HG02798 (cell line): ENCODE measurements around the gene SLC38A3.
"Not testable (repeated sequence)": the region's sequence is repeated elsewhere in the genome, so short reads cannot be mapped to it uniquely, and the experiment has no call there.

Source experiments
- ATAC-seq: cut with Tn5 transposase; IDR thresholded peaks from one replicate; pipeline ENCODE4 v1.9.1; 2021; ENCODE audit warnings: mild to moderate bottlenecking; ENCODE audit not compliant: unreplicated experiment, poor library complexity

The SLC38A3 gene

DNA sequence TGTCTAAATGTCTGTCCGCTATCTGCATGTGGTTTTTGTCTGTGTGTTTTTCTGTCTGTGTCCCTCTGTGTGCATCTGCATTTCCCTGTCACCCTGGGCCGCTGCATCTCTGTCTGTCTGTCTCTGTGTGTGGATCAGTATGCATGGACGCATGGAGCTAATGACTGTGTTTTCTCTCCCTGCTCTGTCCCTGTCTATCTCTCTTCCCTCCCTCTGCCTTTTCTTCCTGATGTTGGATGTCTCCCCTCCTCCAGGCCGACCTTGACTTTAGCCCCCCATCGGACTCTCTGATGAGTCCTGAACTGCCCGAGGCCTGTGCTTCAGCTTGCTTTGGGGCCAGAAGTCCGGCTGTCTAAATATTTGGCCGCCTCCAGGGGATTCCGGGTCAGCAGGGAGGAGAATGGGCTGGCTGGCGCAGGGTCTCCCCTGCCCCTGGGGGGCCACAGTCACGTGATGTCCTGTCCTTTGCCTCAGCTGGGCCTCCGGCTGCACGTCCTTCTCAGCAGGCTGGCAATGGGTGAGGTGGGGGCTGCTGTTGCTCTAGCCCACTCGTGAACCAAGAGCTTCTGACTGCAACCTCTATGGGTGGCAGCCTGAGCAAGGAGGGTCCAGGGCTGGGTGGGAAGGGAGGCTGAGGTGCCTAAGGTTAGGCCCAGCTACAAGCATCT, 3.7 kb downstream of the SLC38A3 start:
- ATAC-seq, result no peak

DNA sequence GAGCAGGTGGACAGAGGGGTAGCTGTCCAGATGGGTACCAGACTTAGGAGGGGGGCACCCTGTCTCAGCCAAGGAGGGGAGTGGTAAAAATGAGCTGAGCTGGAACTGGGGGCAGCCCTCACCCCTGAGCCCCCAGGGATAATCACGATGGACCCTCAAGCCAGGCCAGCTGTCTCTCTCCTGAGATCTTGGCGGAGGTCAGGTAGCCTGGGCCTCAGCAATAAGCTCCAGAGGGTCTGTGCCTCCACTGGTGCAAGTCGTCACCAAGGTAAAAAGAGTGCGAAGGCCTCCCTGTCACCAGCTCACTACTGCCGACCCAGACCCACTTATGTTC, 5.1 kb downstream of the SLC38A3 start:
- ATAC-seq, result no peak

DNA sequence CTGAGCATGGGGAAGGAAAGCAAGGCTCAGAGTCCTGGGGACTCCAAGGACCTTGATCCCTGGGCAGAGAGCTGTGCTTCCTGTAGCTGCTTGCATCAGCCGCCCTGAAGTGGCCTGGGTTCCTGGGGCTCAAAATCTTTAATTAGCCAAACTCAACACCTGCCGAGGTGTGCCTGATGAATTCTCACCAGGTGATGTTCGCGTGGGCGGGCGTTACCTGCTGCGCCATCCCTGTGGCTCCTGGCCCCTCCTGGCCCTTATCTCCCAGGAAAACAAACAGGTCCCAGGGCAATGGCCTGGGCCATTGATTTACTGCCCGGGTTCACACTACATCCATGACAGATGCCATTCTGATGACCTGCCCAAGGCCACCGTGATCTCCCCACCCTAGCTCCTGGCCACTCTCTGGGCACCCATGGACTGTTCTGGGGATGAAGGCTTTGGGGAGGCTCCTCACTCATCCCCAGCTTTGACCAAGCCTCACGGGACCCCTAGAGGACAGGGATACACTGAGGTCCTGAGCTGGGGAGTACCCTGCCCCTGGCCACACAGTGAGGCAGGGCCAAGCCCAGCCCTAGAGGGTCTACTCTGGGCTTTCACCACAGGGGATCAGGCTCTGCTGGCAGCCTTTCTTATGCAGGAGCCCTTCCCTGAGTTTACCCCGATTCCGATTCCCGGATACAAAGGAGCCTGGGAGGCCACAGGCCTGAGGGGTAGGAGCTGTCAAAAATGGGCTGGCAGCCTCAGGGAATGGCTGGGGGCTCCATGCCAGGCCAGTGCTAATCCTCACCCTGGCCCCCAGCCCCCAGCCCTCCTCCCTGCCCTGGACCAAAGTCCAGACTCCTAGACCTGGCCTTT, 5.7 kb downstream of the SLC38A3 start:
- ATAC-seq, result no peak

DNA sequence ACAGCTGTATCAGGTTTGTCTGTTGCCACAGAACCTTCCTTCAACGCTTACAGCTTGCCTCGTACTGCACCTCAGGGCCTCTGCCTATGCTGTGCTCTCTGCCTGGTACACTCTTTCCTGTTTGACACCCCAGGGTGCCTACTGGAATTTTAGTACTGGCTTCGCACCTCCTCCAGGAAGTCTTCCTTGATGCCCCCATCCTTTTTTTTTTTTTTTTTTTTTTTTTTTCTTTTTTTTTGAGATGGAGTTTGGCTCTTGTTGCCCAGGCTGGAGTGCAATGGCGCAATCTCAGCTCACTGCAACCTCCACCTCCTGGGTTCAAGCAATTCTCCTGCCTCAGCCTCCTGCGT, 6.3 kb downstream of the SLC38A3 start:
- not testable (repeated sequence) for ATAC-seq

DNA sequence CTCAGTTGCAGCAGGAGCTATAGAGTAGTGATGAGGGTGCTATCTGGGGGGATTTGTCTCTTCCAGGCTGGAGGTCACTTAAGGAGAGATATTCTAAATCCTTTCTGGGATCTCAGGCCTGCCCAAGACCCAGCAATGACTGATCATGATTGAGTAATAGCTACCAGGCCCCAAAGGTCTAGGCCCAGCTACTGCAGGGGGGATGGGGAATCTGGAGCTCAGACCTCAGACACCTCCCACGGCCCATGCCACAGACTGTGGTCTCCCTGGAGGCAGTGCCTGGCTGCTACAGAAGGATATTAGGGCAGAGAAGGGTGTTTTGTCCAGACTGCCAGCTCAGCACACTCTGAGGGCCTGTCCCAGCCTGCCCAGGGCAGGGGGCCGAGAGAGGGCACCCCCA, 6.9 kb downstream of the SLC38A3 start:
- no peak for ATAC-seq

DNA sequence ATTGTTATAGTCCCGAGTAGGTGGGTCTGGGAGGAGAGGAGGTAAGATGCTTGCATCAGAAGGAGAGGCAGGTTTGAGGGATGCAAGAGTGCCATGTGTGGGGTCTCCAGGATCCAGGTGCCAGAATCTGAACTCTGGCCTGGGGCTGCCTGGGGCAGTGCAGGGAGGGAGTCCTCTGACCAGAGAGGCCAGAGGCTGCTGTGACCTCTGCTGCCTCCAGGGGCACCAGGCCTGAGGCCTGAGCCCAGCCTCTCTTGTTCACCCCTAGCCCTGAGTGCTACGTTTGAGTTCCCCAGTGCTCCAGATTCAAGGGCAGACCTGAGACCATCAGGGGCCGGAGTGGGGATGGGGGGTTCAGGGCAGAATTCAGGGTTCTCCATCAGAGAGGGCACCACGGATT, 7.4 kb downstream of the SLC38A3 start:
- ATAC-seq, result no peak

DNA sequence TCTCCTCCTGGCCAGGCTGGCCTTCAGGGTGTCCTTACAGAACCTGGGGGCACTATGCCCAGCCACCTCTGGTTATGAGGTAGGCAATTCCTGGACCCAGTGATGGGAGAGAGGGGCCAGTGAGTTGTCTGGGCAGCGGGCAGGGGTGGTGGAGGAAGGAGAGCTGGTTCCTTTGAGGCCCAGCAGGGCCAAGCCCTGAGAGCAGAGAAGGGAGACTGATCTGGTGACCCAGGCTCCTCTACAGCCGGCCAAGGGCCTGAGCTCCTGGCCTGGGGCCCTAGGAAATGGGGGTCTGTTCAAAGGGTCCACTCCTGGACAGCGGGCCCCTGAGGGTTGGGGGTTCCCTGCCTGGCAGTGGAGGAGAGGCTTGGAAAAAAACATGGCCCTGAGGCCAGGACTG, 7.9 kb downstream of the SLC38A3 start:
- no peak for ATAC-seq

DNA sequence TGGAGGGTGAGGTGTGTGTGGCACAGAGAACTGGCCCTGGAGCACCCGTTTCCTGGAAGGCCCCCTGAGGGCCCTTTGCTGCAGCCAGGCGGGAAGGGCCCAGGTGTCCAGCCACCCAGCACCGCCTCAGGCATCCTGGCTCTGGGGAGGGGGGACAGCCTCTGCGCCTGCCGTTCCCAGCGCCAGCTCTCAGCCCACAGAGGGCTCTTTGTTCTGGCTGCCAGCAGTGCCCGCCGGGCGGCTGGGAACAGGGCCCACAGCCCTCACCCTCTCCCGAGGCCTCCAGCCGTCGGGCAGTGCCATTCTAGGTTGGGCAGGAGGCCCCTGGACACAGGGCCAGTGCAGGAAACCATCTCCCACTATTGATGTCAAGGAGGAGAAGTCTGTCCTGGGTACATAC, 8.3 kb downstream of the SLC38A3 start:
- no peak for ATAC-seq

DNA sequence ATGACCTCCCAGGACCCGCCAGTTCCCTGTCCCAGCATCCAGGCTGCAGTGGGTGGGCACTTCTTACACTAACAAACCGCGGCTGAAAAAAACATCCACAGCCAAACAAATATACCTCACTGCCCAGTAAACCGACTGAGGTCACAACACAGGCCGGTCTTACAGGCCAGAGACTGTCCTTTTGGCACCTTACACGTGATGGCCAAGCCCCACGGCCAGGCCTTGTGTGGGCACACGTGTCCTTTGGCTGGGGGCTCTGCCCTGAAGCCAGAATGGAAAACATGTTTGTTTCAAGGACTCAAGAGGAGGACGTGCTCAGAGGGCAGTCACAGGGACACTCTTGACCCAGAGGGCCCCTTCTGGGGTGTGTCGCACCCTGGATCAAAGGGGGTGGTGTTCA, 9.8 kb downstream of the SLC38A3 start:
- no peak for ATAC-seq

DNA sequence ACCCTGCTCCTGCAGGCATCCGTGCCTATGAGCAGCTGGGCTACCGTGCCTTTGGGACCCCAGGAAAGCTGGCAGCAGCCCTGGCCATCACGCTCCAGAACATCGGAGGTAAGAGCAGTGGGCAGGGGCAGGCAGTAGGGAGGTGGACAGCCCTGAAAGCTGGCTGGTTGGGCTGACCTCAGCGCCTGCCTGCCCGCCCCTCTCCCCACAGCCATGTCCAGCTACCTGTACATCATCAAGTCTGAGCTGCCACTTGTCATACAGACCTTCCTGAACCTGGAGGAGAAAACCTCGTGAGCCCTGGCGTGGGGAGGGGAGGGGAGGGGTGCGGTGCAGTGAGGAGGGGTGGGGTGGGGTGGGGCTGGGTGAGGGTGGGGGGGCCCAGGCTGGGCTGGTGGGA, 10.5 kb downstream of the SLC38A3 start:
- no peak for ATAC-seq

DNA sequence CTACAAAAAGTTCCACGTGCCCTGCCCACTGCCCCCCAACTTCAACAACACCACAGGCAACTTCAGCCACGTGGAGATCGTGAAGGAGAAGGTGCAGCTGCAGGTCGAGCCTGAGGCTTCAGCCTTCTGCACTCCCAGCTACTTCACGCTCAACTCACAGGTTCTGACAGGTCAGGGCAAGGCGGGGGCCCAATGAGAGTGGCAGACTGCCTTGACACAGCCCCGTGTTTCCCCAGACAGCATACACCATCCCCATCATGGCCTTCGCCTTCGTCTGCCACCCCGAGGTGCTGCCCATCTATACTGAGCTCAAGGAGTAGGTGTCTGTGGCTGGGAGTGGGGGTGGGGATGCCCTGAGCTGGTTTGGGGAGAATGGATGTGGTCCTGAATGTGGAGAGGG, 12.6 kb downstream of the SLC38A3 start:
- no peak for ATAC-seq

DNA sequence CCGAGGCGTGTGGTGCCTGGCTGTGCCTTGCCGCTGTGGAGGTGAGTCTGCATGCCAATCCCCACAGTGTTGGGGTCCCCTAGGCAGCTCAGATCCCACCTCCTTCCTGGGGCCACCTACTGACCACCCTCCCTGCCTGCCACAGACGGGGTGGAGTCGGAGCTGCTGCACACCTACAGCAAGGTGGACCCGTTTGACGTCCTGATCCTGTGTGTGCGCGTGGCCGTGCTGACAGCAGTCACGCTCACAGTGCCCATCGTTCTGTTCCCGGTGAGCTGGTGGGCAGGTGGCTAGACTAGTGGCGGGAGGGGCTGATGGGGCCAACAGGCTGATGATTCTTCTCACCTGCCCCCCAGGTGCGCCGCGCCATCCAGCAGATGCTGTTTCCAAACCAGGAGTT, 13.4 kb downstream of the SLC38A3 start:
- no peak for ATAC-seq

DNA sequence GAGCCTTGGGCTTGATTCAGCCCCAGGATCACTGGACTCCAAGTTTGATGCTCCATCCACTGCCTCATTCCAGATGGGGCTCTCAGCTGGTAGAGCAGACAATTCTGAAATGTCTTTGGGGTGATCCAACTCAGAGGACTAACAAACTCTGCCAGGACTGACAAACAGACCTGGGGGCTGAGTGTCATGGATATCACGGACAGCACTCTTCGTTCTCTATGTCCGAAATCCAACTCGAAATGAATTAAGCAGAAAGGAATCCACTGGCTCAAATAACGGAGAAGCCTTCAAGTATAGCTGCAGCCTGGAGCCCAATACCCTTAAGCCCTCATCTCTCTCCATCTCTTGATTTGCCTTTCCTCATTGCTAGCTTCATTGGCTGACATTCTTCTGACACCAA, 14.2 kb downstream of the SLC38A3 start:
- no peak for ATAC-seq

DNA sequence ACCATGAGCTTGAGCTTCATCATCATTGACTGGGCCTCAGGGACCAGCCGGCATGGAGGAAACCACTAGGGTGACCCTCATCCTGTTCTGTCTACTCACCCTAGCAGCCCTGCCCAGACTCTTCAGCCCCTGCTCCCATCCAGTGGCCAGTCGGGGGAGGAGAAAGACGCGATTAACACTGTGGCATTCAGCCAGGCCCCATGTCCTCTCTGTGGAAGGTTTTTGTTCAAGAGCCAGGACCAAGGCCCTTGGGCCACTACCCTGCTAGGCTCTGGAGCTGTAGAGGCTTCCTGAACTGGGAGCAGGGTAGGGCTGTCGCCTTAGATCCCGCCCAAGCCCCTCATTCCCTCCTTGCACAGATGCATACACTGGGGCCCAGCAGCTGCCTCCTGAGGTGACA, 15.0 kb downstream of the SLC38A3 start:
- ATAC-seq, result no peak

DNA sequence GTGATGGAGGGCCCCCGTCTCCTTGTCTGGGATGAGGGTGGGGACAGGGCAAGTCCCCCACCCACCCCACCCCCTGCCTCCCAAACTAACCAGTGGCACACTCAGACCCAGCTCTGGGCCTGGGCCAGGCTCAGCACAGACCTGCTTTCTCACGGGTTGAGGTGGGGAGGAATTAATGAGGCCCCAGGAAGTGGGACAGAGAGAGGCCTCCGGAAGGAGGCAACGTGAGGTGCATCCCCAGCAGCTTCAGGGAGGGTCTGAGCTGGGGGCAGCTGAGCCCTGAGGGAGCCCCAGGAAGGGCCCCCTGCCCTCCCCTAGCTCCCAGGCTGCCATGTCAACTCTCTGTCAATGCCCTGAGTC, 16.0 kb downstream of the SLC38A3 start:
- no peak for ATAC-seq

DNA sequence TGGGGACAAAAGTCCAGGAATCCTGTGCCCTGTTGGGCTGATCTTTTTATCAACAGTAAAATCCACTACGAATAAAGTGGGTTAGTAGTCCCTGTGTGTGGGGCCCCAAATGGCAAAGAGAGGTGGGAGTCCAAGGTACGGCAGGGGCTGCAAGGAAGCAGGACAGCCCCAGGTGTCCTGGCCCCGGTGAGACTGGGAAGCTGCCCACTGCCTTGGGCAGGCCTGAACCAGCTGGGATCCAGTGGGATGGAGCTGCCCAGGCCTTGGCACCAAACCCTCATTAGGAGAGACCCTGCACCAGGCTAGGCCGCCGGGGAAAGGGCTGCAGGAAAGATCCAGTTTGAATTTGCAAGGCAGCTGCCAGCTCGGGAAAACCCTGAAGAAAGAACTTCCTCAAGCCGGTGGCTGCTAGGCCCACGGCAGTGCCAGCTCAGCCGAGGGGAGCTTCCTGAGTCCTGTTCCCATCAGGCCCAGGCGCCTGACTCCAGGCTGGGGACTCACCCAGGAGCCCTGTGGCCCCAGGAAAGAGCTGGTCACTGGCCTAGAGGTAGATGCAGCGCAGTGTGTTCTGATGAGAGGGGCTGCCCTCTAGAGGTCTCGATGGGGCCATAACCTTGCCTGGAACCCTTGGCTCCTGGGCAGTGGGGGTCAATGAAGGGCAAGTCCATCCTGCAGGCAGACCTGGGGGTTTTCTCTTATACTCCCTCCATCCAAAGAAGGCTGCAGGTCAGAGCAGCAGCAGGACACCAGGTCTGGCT, 16.5 kb downstream of the SLC38A3 start:
- no peak for ATAC-seq

DNA sequence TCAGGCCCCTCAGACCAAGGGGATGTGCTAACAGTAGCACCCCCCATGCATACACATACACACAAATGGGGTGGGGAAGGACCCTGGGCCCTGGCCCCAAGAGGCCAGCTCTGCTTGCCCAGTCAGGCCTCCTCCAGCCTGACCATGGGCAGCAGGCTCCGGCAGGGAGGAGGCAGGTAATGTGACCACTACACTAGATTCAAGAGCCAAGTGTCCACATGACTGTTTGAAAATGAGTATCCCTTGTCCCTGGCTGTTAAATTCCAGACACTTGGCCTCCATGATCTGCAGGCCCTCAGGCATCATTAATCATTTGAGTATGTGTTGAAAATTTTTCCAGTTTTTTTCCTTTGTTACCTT, 17.1 kb downstream of the SLC38A3 start:
- no peak for ATAC-seq

DNA sequence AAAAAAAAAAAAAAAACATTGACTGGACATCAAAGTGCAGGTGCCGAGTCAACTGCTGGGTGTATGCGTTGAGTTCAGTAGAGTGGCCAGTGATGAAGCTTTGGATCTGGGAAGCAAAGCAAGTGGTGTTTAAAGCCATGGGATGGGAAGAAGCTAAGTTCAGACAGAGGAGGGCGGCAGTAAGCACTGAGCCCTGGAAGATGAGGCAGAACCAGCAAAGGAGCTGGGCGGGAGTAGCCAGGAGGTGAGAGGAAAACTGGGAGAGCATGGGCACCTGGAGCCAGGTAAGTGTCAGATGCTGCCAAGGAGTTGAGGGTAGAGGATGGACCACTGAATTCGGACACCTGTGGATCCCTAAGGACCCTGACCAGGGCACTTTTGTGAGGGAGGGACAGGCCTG, 19.6 kb downstream of the SLC38A3 start:
- no peak for ATAC-seq

DNA sequence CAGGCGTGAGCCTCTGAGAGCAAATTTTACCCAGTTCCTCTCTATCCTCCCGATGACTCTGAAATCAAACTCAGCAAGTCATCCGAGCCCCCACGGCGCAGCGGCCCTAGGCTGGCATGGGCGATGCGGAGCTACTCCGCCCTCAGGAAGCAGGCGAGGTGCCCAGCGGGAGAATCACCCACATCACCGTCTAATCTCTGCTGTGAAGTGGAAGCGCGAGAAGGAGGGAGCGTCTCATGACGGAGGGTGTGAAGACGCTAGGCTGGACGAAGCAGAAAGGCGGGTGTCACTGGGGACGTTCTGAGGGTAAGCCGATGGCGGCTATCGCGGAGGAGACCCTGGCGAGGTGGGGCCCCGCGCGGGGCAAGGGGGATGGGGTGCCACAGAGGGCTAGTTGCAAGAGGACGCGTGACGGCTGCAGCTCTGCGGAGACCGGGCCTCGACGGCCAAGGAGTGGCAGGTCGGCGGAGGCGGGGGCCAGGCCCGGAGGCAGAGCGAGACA, 21.9 kb downstream of the SLC38A3 start:
- ATAC-seq, result no peak

DNA sequence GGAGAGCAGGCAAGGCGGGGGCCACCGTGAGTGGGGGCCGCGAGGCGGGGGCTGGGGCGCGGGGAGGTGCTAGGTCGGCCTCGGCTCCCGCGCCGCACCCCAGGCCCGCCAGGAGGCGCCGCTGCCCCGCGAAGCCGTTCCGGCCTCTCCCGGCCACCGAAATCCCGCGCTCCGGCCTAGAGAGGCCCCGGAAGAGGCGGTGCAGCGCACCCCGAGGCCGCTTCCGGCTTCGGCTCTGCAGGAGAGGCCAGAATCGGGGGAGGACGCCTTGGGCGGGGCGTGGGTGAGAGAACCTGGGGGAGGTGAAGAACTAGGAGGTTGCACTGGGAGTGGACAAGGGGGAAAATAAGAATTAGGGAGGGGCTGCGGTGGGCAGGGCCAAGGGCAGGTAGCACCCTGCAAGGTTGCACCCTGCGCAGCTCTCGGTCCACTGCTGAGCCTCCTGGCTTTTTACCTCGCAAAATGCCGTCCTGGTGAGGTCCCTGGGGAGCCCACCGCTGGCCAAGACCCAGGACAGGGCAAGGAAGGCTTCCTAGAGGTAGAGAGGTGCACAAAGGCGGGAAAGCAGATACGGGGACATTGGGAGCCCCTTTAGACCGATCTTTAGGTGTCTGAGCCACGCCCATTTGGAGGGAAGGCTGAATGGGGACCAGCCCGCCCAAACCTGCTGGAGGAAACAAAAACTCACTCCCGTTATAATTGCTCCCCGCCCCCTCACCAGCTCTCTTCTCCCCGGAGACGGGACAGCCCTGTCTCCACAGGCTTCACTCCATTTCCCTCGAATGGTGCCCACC, 22.5 kb downstream of the SLC38A3 start:
- ATAC-seq, result peak; percentile 92
